HEK293T (cell line): ENCODE results near the gene CCDC97.

Source experiments
- CTCF ChIA-PET: fragments of 350-600 bp; formaldehyde crosslinking; extraction: SDS; loops from one replicate; lab custom pipeline; 2021; ENCODE audit warnings: antibody characterized with exemption, inconsistent platforms; lab: Yijun Ruan, JAX
- POLR2A ChIA-PET: fragments of 350-600 bp; formaldehyde crosslinking; extraction: SDS; loops from one replicate; lab custom pipeline; 2020; ENCODE audit warnings: antibody characterized with exemption, inconsistent platforms; lab: Yijun Ruan, JAX
- DNase-seq: peaks from one replicate; pipeline ENCODE4 v3.0.0; 2012; ENCODE audit warnings: mixed read lengths; ENCODE audit errors: extremely low spot score
- ARNT ChIP-seq: fragments of 450-650 bp; IDR thresholded peaks from 2 replicates; pipeline ENCODE4 v1.6.1; 2017; ENCODE audit warnings: mild to moderate bottlenecking
- BHLHE40 ChIP-seq: fragments of 450-650 bp; IDR thresholded peaks from 2 replicates; pipeline ENCODE4 v1.6.1; 2016; ENCODE audit warnings: mild to moderate bottlenecking, moderate library complexity, borderline replicate concordance
- CTBP1 ChIP-seq: fragments of 450-650 bp; IDR thresholded peaks from 2 replicates; pipeline ENCODE4 v1.6.1; 2016; ENCODE audit warnings: borderline replicate concordance
- ELF4 ChIP-seq: fragments of 450-650 bp; IDR thresholded peaks from 2 replicates; pipeline ENCODE4 v1.6.1; 2017; ENCODE audit warnings: antibody characterized with exemption
- FOXA1 ChIP-seq: fragments of 450-650 bp; IDR thresholded peaks from 2 replicates; pipeline ENCODE4 v1.6.1; 2016; ENCODE audit warnings: mild to moderate bottlenecking
- FOXK2 ChIP-seq: fragments of 450-650 bp; IDR thresholded peaks from 2 replicates; pipeline ENCODE4 v1.6.1; 2016; ENCODE audit warnings: mild to moderate bottlenecking
- FOXM1 ChIP-seq: fragments of 450-650 bp; IDR thresholded peaks from 2 replicates; pipeline ENCODE4 v1.6.1; 2017; ENCODE audit warnings: mild to moderate bottlenecking, borderline replicate concordance
- HDGF ChIP-seq: fragments of 450-650 bp; IDR thresholded peaks from 2 replicates; pipeline ENCODE4 v1.6.1; 2017; ENCODE audit warnings: antibody characterized with exemption, borderline replicate concordance
- L3MBTL2 ChIP-seq: fragments of 450-650 bp; conservative IDR thresholded peaks from 2 replicates; pipeline ENCODE4 v1.6.1; 2016; ENCODE audit warnings: mild to moderate bottlenecking
- LEF1 ChIP-seq: fragments of 450-650 bp; IDR thresholded peaks from 2 replicates; pipeline ENCODE4 v1.6.1; 2017; ENCODE audit warnings: mild to moderate bottlenecking, borderline replicate concordance
- NFRKB ChIP-seq: fragments of 450-650 bp; IDR thresholded peaks from 2 replicates; pipeline ENCODE4 v1.6.1; 2016; ENCODE audit warnings: mild to moderate bottlenecking, moderate library complexity
- SP1 ChIP-seq: fragments of 450-650 bp; IDR thresholded peaks from 2 replicates; pipeline ENCODE4 v1.6.1; 2017
- SUZ12 ChIP-seq: fragments of 450-650 bp; IDR thresholded peaks from 2 replicates; pipeline ENCODE4 v1.6.1; 2016; ENCODE audit warnings: mild to moderate bottlenecking
- TARDBP ChIP-seq: fragments of 450-650 bp; IDR thresholded peaks from 2 replicates; pipeline ENCODE4 v1.6.1; 2016
- ZNF384 ChIP-seq: fragments of 450-650 bp; IDR thresholded peaks from 2 replicates; pipeline ENCODE4 v1.6.1; 2016
- TF ChIP-seq, protein P1 (sequence below): fragments of 450-650 bp; IDR thresholded peaks from 2 replicates; pipeline ENCODE4 v1.6.1; 2016

CCDC97 gene

DNA sequence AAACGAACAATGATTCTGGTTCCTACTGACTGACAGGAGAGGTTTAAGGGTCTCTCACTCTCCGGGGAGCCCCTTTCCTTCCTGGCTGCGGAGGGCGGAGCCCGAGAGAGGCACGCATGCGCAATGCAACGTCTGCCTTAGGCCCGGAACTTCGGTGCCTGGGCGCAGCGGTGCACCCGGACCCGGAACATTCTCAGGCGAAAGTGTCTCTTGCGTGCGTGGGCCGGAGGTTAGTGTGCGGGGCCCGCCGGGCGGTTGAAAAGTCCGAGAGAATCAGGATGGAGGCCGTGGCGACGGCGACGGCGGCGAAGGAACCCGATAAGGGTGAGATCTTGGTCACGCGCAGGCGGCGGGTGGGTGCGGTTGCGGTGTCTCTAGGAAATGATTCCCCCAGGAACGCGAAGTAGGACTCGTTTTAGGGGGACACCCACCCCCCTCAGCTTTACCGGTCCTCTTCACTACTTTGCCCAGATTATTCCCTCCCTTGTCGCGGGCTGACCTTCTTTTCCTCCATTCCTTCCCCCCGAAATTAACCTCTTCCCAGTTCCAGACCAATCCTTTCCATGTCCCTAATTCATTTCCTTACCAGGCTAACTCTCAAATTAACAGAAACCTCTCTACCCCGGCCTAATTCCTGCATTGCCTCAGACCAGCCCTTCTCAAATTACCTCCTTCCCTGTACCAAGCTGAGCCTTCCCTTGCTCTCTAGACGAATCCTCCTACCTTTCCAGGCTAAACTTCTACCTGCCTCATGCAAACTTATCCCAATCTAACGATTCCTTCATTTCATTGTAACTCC is at the start of gene CCDC97:
CCDC97 (plus strand) TSS at position 140 of the 799 bp plus-strand sequence; CDS start at position 279, 139 bp downstream.
- DNase-seq = peak; percentile 91
- ChIA-PET POLR2A (interaction anchor here (1.0 to 2.1 kb wide), 4 partner anchors 42 to 129 kb away, joined by 3 to 5 read pairs (median 4); partner anchors contain the start of genes DMAC2 and HNRNPUL1), CTCF (no interaction called here)
- TF ChIP-seq HDGF = no peak
- TF ChIP-seq LEF1 = no peak
- peak; percentile 34 for TF ChIP-seq L3MBTL2
- TF ChIP-seq CTBP1 = peak; percentile 72; the same call in 1 of the 2 replicates
- no peak for TF ChIP-seq BHLHE40
- TF ChIP-seq ZNF384 = no peak
- TF ChIP-seq SP1 = no peak
- no peak for TF ChIP-seq FOXA1
- TF ChIP-seq, protein P1, sequence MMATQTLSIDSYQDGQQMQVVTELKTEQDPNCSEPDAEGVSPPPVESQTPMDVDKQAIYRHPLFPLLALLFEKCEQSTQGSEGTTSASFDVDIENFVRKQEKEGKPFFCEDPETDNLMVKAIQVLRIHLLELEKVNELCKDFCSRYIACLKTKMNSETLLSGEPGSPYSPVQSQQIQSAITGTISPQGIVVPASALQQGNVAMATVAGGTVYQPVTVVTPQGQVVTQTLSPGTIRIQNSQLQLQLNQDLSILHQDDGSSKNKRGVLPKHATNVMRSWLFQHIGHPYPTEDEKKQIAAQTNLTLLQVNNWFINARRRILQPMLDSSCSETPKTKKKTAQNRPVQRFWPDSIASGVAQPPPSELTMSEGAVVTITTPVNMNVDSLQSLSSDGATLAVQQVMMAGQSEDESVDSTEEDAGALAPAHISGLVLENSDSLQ = peak; percentile 74
- peak; percentile 8; the same call in 1 of the 2 replicates for TF ChIP-seq FOXM1
- TF ChIP-seq SUZ12 = no peak
- no peak for TF ChIP-seq NFRKB
- no peak for TF ChIP-seq ARNT
- TF ChIP-seq ELF4 = peak; percentile 50; the same call in 1 of the 2 replicates
- no peak for TF ChIP-seq FOXK2
- TF ChIP-seq TARDBP = peak; percentile 88

DNA sequence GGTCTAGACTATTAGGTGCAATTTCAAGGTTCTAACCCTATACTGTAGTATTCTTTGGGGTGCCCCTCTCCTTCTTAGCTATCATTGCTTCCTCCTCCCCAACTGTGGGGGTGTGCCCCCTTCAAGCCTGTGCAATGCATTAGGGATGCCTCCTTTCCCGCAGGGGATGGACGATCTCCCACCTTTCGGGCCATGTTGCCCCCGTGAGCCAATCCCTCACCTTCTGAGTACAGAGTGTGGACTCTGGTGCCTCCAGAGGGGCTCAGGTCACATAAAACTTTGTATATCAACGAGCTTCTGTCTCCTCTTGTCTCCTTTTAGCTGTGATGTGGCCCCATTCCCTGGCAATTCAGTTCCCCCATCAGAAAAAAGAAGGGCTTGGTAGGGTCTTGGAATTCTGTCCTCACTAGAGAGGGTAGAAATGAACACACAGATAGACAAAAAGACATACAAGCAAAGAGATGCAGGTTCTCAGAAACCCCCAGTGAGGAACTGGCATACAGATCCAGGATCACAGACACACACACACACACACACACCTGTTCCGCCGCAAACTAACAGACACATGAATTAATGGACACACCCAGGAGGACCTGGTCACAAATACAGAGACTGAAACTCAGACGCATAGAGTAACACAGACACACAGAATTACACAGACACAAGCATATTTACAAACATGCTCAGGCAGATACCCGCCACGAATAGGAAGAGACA is 48.3 kb upstream of the CCDC97 start:
- DNase-seq = no peak
- TF ChIP-seq HDGF (no peak), SUZ12 (no peak), FOXM1 (no peak), SP1 (no peak), LEF1 (no peak), TARDBP (no peak), ARNT (no peak), FOXA1 (no peak)
- TF ChIP-seq, protein P1 = no peak
- ChIA-PET CTCF (interaction anchor here (1.0 to 1.5 kb wide), 2 partner anchors 19 to 57 kb away, joined by 4 to 6 read pairs; no protein-coding TSS in a partner anchor), POLR2A (interaction anchor here (1.3 to 4.5 kb wide), 4 partner anchors 37 to 178 kb away, joined by 3 to 48 read pairs (median 8); partner anchors contain the start of gene DMAC2)

DNA sequence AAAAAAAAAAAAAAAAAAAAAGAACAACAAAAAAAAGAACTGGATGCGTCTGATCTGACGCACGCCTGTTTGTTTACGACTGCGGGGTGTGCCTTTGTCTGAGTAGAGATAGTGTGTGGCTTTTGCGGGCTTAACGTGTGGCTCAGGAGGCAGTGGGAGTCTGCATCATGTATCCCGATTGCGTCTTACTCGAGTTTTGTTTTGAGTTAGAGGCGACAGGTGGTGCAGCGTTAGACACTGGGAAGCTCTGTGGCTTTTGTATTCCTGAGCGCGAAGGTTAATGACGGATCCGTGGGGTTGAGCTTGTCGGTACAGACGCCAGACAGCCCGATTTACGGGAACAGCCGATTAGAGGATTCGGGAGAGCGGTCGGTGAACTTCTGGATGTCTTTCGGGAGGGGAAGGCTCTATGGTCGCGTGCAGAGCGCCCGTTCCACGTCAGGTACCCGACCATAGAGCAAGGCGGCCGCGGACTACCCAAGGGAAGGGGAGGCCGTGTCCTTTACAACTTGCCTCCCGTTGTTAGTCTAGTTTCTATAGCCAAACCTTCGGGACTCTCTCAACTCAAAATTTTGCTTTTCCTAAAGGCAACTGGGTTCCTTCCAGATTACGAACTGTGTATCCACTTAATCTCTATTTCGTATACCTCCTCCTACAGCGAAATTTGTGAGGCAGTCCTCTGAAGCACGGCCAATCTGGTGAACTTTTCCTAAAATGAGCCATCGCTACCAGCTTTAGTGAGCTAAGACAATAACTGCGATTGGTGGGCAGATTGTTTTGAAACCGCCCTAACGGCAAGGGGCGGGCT is 46.7 kb upstream of the CCDC97 start:
- CTCF ChIA-PET = interaction anchor here (0.7 to 2.0 kb wide), 4 partner anchors 39 to 65 kb away, joined by 3 to 17 read pairs (median 4); no protein-coding TSS in a partner anchor
- peak; percentile 42 for DNase-seq
- POLR2A ChIA-PET = interaction anchor here (0.6 to 4.5 kb wide), 26 partner anchors 11 to 600 kb away, joined by 3 to 48 read pairs (median 3); partner anchors contain the start of genes CCDC97, DMAC2 and RAB4B
- TF ChIP-seq CTBP1 = no peak
- TF ChIP-seq L3MBTL2 = no peak; the same call in 1 of the 2 replicates
- TF ChIP-seq SP1 = no peak
- no peak for TF ChIP-seq FOXM1
- TF ChIP-seq ZNF384 = peak; percentile 65
- TF ChIP-seq FOXA1 = no peak
- TF ChIP-seq HDGF = no peak

DNA sequence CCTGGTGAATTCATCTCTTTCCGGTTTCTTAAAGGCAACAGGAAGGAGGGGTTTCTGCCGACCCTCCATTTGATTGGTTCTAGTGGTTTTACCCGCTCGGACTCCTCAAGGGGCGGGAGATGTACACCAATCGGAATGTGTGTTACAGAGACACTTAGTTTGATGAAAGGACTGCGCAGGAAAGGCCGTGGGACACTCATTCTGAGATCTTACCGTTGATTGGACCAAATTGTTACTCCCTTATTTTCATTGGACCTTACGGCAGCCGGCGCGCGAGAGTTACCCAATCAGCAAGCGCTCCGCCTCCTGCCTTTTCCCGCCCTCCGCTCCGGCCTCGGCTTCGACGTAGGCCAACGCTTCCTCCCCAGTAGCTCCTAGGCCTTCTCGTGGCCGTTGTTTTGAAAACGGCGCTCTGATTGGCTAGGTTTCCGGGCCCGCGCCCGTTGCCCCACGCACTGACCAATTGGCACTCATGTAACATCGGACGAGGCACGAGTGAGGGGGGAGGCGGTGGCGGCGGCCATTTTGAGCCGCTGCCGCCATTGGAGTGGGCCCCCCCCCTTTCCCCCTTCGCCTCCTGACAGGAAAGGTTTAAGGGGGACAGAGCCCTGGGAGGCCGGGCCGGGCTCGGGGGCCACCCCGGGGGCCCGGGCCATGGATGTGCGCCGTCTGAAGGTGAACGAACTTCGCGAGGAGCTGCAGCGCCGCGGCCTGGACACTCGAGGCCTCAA is 46.0 kb upstream of the CCDC97 start, which contains the start of gene HNRNPUL1:
HNRNPUL1 (plus strand) TSS at position 523 of the 731 bp plus-strand sequence; CDS start at position 655, 132 bp downstream.
- peak; percentile 57; the same call in 1 of the 2 replicates for TF ChIP-seq FOXM1
- TF ChIP-seq ARNT = no peak
- TF ChIP-seq, protein P1 = peak; percentile 80
- peak; percentile 96 for TF ChIP-seq L3MBTL2
- TF ChIP-seq FOXA1 = no peak
- peak; percentile 14; the same call in 1 of the 2 replicates for TF ChIP-seq ELF4
- TF ChIP-seq TARDBP = 0 out of 2 replicates have a peak, but pooled peaks have one; percentile 36
- 0 out of 2 replicates have a peak, but pooled peaks have one; percentile 43 for TF ChIP-seq LEF1
- peak; percentile 99 for TF ChIP-seq NFRKB
- POLR2A ChIA-PET = interaction anchor here (0.6 to 4.5 kb wide), 24 partner anchors 11 to 601 kb away, joined by 3 to 48 read pairs (median 3); partner anchors contain the start of genes CCDC97, DMAC2 and RAB4B
- DNase-seq = peak; percentile 98
- CTCF ChIA-PET = interaction anchor here (0.7 to 2.0 kb wide), 2 partner anchors 54 to 61 kb away, joined by 3 to 17 read pairs; no protein-coding TSS in a partner anchor
